ENCODE results near the gene GMDS.

DNA sequence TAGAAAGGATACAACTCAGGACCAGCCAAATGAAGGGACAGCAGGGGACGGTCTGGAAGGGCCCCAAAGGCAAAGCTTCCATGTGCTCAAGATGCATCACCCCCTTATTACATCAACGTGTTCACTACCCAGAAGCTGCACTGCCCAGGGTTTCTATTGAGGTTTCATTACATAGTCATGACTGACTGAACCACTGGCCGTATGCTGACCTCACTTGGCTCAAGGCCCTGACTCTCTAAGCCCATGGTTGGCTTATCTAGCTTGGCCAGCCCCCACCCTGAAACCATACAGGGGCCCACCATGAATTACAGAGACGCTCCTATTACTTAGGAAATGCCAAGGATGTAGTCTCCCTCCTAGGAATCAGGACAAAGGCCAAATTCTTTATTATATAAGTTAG lies 456.3 kb downstream of the GMDS start:
- TF ChIP-seq, protein P1, sequence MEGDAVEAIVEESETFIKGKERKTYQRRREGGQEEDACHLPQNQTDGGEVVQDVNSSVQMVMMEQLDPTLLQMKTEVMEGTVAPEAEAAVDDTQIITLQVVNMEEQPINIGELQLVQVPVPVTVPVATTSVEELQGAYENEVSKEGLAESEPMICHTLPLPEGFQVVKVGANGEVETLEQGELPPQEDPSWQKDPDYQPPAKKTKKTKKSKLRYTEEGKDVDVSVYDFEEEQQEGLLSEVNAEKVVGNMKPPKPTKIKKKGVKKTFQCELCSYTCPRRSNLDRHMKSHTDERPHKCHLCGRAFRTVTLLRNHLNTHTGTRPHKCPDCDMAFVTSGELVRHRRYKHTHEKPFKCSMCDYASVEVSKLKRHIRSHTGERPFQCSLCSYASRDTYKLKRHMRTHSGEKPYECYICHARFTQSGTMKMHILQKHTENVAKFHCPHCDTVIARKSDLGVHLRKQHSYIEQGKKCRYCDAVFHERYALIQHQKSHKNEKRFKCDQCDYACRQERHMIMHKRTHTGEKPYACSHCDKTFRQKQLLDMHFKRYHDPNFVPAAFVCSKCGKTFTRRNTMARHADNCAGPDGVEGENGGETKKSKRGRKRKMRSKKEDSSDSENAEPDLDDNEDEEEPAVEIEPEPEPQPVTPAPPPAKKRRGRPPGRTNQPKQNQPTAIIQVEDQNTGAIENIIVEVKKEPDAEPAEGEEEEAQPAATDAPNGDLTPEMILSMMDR (IDR thresholded peaks at IDR 0.05): no peak
- TF ChIP-seq POLR2A (IDR thresholded peaks at IDR 0.05): no peak

Data from Peyer's patch (tissue), 4 donors.